Measurements from ENCODE around the gene APOL1.

APOL1 gene

DNA sequence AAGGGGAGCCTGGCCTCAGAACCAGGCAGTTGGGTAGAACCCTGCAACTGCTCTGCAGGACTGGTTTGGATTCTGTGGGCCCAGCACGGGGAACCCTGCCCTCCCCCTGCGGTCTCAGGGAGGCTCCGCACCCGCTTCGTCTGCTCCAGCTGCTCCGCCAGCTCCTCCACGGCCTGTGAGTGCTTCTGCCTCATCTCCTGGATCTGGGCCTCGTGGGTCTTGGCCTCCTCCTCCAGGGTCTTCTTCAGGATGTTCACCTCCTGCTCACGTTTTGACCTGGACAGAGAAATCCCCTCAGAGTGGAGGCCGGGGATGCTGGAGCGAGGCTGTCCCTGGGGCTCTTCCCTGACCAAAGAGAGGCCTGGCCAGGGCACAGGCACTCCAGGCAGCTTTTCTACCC is 41.9 kb downstream of the APOL1 start:
- DNase-seq = no peak

DNA sequence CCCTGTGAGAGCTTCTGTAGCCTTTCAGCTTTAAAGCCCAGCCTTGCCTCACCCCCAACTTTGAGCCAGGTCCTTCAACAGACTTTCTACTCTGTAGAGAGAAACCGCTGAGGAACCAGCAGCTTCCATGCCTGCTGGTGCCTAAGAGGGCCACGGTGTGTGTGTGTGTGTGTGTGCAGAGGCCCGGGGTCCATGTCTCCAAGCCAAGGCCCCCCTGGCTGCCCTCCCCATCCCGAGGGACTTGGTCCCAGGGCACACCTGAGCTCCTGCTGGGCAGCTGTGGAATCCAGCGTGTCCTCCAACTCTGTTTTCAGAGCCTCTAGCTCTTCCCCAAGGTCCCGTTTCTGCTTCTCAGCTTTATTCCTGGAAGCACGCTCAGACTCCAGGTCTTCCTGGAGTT is 42.3 kb downstream of the APOL1 start:
- DNase-seq = no peak

DNA sequence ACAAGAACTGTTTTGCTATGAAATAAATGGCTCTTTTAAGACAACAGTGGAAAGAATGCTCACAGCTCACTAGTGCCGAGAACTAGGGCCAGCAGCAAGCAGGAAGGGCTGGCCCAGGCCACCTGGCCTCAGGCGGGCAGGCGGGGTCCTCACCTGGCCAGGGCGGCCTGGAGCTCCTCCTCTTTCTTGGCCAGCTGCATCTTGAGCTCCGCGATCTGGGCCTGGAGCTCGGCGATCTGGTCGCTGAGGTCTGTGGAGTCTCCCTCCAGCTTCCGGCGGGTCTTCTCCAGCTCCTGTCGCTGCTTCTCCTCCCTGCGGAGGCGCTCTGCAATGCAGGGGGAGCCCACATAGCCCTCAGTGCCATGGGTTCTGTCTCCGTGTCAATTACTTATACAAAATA is 43.8 kb downstream of the APOL1 start:
- DNase-seq = no peak

DNA sequence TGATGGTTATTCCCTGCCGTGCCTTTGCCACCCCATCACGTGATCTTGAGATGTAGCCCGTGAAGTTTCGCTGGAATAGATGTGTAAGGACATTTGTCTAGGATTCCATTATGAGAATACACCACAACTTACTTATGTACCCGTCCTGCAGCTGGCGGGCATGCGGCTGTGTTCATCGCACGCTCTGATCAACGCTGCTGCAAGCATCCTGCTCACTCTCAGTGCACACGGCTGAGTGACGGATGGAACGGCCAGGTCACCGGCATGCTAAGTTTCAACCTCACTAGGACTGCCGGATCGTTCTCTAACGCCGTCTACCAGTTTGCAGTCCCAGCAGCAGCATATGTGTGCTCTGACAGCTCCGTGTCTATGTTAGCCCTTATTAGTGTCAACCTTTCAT is 44.6 kb downstream of the APOL1 start:
- no peak for DNase-seq

DNA sequence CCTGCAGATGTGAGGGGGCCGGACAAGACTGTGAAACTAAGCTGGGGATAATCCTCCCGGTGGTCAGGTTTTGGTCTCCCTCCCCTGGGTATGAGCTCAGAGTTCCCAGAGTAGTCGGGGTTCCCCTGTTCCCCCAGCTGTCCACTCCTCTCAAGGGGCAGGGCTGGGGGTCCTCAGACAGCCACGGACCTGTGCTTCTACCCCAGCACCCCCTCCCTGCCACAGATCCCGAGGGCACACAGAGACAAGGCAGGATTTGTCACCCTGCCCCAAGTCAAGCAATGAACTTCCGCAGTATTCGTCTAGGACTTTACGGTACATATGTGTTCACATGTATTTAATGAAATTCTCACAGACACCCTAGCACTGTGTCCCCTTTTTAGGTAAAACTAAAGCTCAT is 45.2 kb downstream of the APOL1 start:
- no peak for DNase-seq

DNA sequence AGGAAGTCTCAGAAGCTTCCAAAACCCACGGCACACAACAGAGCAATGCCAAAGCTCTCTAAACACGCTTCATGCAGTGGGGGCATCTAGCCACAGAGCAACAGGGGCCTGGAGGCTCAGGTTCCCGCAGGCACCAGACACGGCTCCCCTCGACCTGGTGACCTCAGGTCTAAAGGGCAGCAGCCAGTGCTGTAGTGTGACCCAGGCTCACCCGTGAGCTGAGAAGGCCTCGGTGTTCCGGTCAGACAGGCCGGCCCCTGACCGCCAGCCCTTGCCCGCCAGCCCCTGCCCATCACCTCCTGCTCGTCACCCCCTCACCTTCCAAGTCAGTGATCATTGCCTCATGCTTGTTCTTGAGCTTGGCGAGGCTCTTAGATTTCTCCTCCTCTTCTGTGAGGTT is 45.7 kb downstream of the APOL1 start:
- DNase-seq = no peak

DNA sequence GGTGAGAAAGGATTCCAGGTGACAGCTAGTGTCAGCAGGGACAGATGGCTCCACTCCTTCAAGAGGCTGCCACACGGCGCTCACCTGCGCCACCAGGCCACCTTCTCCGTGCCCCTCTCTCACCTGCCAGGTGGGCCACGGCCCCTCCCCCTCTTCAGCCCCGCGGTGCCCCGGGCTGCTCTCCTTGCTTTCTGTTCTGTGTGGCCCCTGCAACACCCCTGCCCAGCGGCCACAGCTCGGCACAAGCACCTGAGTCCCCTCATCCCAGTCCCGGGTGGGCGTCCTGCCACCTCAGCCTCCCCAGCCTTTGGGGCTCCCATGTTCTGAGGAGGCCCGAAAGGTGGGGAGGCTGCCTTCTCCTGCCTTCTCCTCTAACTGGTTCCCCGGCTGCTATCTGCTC is 46.4 kb downstream of the APOL1 start:
- DNase-seq = no peak

DNA sequence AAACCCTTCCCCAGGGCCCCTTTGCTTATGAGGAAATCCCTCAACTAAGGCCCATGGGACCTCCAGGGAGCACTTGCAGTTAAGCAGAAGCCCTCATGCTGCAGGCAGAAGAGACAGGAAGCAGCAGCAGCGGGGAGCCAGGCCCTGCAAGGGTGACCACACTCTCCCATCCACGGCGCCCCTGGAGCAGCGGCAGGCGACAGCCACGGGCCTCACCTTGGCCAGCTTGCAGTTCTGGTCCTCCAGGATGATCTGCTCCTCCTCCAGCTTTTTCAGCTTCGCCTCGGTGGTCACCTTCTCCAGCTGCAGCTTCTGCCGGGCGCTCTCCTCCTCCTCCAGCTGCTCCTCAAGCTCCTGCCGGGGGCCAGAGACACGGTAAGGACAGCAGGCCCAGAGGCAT is 47.0 kb downstream of the APOL1 start:
- no peak for DNase-seq

DNA sequence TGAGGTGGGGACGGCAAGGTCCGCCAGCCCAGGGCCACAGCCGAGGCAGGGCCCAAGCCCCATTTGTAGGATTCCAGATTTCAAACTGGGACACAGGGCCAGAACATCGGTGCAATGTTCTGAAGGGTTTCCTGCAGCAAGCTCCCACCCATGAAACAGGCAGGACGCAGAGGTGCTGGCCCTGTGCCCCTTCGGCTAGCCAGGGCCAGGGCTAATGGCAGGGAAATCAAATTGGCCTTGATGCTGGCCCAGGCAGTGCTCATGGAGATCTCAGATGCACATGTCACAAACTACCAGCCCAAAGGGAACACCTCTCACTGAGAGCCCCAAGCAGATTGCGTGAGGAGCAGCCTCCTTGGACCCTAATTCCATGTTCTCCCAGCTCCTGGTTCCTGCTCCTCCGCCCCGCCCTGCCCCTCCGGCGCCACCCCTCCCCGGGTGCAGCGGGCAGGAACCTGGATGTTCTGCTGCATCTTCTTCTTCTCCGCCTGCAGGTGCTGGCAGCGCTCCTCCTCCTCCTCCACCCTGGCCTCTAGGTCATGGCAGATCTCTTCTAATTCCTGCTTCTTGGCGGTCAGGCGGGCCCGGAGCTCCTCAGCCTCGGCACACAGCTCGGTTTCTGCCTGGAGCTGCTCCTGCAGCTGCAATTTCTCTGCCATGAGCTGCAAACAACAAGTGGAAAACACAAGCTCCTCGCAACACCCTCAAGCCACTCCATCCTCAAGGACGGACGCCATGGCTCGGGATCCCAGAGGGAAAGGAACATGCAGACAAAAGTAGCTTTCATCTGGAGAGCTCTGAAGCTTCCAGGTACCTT is 47.7 kb downstream of the APOL1 start:
- DNase-seq = no peak

DNA sequence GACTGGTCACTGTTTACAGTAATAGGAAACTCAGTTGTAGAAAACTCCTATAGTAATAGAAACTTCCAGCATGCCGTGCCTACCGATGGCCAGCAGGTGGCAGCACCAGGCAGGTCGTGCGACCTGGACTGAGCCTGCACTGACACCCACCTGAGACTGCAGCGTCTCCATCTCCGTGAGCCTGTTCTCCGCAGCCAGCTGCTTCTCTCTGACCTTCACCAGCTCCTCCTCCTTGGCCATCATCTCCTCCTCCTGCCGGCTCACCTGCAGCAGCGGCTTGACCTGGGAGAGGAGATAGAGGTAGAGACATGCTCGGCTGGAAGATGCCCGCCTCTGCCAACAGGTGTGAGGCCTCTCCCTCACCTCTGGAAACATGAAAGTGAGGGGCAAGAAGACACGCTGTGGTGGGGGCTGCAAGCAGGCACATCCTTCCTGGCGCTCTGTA is 48.5 kb downstream of the APOL1 start:
- no peak for DNase-seq

DNA sequence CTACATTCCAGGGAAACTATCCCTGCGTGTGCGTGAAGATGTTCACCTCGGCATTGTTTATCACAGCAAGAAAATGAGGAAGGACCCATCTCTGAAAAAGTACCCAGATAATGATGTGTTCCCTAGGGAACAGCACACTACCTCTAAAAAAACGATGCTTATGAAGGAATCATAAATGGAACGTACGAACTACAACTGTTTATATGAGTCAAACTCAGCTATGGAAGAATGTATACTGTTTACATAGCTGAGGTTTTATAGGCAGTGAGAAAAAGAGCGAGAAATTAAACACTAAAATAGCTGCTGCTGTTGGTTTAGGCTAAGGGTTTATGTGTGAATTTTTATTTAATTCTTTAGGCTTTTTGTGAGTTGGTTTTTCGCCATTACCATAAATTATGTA is 48.9 kb downstream of the APOL1 start:
- no peak for DNase-seq

DNA sequence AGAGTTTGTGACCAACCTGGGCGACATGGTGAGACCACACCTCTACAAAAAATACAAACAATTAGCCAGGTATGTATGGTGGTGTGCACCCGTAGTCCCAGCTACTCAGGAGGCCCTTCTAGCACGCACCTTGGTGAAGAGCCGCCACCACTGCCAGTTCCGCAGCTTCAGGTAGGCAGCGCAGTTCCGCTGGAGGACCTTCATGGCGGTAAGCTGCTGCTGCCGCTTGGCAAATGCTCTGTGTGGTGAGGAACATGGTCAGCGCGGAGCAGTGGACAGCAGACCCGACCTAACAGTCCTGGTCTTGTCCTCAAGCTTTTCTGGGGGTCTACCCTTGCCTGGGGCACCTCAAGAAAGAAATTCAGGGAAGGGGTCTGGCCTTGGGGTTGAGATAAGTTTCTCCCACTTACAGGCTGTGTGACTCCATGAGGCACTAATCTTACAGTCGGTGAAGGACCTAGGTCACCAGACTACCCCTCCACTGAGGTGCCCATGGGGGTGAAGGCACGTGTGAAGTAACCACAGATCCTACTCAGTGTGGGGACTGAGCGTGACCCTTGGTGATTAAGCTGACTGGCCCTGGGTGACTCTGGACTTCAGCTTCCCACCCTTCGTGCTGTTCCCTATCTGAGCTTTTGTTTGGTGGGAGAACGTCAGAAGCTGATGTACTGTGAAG is 49.6 kb downstream of the APOL1 start:
- DNase-seq = no peak

DNA sequence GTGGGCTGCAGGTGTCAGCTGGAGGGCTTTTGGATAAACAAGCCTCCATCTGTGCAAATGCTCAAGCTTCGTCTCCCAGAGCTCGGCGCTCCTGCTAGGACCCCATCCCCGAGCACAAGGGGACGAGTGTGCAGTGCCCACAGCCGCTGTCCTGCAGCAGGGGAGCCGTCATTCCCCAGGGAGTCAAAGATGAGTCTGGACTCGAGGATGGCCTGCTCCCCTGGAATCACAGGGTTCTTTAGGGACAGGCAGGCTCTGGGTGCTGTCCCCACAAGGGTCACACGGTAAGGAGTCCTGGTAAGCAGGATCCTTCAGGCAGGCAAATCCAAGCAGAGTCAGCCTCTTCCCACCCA is 50.2 kb downstream of the APOL1 start:
- DNase-seq = no peak

DNA sequence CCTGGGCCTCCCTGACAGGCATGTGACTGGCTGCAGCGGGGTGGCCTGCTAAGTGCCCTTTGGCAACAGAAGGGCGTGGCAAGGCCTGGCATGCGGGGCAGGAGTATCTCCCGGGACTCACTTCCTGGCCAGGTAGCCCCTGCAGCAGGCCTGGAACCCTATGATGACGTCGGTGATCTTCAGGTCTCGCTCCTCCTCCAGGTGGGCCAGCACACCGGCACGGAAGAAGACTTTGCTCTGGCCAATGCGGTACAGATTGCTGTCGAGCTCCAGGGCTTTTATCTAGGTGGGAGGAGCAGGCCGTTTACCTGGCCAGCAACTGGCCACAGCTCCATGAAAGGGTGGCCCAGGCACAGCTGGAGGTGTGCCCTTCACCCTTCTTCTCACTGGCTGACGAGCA is 50.9 kb downstream of the APOL1 start:
- DNase-seq = no peak

DNA sequence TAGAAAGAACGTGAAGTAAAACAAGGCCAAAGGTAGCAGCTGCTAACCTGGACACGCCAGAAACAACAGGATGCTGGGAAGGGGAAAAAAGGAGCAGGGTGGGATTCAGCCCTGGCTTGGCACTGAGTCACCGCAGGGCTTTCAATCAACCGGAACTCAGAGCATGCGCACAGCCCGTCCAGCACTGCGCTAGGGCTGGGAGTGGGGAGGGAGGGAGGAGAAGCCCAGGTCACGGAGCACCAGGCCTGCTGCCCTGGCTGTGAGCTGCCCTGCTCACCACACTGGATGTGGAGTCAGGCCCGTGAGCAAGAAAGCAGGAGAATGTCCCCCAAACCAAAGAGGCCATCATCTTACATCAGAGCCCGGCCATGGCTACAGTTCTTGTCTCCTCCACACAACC is 51.5 kb downstream of the APOL1 start:
- DNase-seq = no peak

DNA sequence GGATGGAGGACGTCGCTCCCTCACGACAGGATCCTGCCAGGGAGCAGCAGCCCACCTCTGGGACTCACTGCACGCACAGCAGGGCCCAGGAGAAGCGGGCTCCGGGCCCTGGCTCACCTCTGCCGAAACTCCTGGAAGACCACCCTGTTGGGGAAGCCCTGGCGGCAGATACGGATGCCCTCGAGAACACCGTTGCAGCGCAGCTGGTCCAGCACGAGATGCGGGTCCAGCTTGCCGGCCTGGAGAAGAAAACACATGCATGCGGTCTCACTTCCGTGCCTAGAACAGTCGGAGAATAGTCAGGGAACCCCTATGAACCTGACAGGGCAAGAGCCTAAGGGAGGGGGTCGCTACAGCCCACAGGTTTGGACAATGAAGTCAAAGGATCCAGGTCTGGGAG is 52.9 kb downstream of the APOL1 start:
- DNase-seq = no peak

DNA sequence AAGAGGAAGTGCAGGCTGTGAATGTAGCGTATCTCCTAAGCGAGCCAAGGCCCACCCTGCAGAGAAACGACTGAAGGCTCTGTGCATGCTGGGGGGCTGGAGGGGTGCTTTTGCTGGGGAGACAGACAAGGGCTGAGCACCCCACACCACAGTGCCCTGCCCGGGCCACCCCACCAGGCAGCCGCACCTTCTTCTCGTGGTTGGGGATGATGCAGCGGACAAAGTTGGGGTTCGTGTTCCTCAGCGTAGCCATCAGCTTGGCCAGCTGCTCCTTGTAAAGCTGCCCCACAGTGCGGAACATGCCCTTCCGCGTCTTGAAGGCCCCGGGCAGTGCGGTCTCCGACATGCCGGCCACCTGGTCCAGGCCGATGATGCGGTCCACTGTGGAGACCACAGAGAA is 53.3 kb downstream of the APOL1 start:
- no peak for DNase-seq

DNA sequence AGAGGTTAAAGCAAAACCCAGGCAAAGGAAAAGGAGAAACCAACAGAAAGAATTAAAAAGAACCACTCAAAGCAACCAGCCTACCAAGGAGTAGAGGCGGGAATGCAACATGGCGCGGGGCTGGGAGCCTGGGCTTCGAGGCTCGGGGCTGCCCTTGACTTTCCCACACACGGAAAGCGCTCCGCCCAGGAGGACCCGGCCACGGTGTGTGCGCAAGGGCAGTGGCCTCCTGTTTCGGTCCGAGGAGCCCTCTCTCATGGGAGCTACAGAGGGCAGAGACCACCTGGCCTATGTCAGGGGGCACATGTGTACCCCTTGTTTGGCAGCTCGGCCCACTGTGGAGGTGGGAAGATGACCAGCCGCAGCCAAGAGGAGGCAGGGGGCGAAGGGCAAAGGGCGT is 55.9 kb downstream of the APOL1 start:
- DNase-seq = no peak

DNA sequence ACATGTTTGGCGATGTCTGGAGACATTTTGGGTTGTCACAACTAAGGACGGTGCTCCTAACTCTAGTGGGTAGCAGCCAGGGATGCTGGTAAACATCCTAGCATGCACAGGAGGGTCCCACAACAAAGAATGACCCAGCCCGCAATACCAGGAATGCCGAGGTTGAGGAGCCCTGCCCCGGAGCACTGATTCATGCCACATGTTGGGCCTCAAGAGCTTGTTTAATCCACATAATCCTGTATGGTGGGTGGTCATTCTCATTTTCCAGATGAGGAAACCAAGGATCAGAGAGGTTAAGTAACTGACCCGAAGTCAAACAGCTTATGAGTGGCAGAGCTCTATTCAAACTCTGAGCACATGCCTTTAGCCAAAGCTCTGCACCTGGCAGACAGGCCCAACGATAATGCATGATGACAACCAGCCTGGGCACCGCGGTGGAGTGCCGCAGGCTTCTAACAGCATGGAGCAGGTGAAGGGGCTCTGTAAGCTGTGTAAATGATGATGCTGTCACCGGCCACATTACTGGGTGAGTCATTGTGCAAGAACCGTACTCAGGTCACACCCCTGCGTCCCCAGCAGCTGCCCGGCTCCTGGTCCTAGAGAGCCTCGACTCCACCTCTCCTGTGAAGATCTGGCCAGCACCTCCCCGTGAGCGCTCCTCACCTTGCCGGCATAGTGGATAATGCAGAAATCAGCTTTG is 58.6 kb downstream of the APOL1 start:
- no peak for DNase-seq

DNA sequence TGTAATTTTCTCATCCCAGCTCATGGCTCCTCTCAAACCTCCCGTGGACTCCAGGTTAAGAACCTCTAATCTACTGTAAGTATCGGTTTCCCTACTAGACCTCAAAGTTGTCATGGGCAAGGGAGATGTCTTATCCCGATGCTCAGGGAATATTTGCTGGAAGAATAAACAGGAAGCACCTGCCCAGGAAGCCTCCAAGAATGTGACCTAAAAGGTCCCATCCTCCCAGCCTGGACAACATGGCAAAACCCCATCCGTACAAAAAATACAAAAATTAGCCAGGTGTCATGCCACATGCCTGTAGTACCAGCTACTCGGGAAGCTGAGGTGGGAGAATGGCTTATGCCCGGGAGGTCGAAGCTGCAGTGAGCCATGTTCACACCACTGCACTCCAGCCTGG is 62.4 kb downstream of the APOL1 start:
- no peak for DNase-seq

DNA sequence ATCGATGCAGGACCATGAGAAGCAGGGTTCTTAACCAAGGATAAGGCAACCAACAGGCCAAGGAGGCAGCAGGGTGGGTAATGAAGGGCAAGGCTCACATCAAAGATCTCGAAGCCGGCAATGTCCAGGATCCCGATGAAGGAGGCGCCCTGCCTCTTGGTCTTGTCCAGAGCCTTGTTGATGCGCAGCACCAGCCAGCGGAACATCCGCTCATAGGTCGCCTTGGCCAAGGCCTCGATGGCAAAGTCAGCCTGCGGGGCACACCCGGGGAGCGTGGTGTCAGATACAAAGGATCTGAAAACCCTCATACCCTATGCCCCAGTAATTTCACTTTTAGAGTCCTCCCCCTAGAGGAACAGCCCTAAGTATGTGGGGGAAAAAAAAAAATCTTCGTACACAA is 63.5 kb downstream of the APOL1 start:
- no peak for DNase-seq

Measured in NCI-H187 treated with DMSO at 0.1 percent for 48 hours (cell line).